Measurements from ENCODE around the gene SPINT1.
"Not testable (repeated sequence)": the region's sequence is repeated elsewhere in the genome, so short reads cannot be mapped to it uniquely, and the experiment has no call there.

Gene SPINT1

GRCh38 chr15:40859206-40859851 is 15.5 kb downstream of the SPINT1 start:
- peak; percentile 67 for DNase-seq (ENCODE audit: low spot score)

GRCh38 chr15:40861147-40861546 is 17.3 kb downstream of the SPINT1 start:
- DNase-seq (ENCODE audit: low spot score): not testable (repeated sequence)

GRCh38 chr15:40863660-40864270 is 19.9 kb downstream of the SPINT1 start:
- no peak for DNase-seq (ENCODE audit: low spot score)

GRCh38 chr15:40867199-40867598 is 23.4 kb downstream of the SPINT1 start:
- DNase-seq (ENCODE audit: low spot score): no peak

- DNase-seq (ENCODE audit: low spot score): no peak
Observed at GRCh38 chr15:40869686-40870085, 25.8 kb downstream of the SPINT1 start.

GRCh38 chr15:40870716-40871115 is 26.9 kb downstream of the SPINT1 start:
- no peak for DNase-seq (ENCODE audit: low spot score)

- DNase-seq (ENCODE audit: low spot score): no peak
Observed at GRCh38 chr15:40871749-40872617, 28.1 kb downstream of the SPINT1 start.

- DNase-seq (ENCODE audit: low spot score): no peak
Observed at GRCh38 chr15:40872791-40873693, 29.2 kb downstream of the SPINT1 start.

- peak; percentile 81 for DNase-seq (ENCODE audit: low spot score)
Observed at GRCh38 chr15:40873694-40874561, 30.1 kb downstream of the SPINT1 start, which contains the start of gene RHOV. TSS of gene RHOV (minus strand) at chr15:40874234. CDS start at chr15:40874139, 95 bp downstream.

- DNase-seq (ENCODE audit: low spot score): no peak
Observed at GRCh38 chr15:40875991-40876730, 32.3 kb downstream of the SPINT1 start.

GRCh38 chr15:40877694-40878093 is 33.8 kb downstream of the SPINT1 start:
- DNase-seq (ENCODE audit: low spot score): no peak

GRCh38 chr15:40878785-40879184 is 34.9 kb downstream of the SPINT1 start:
- no peak for DNase-seq (ENCODE audit: low spot score)

GRCh38 chr15:40879609-40880008 is 35.8 kb downstream of the SPINT1 start:
- DNase-seq (ENCODE audit: low spot score): no peak

- no peak for DNase-seq (ENCODE audit: low spot score)
Observed at GRCh38 chr15:40881351-40881750, 37.5 kb downstream of the SPINT1 start.

GRCh38 chr15:40886586-40886985 is 42.7 kb downstream of the SPINT1 start:
- no peak for DNase-seq (ENCODE audit: low spot score)

GRCh38 chr15:40889112-40889511 is 45.3 kb downstream of the SPINT1 start:
- DNase-seq (ENCODE audit: low spot score): no peak

GRCh38 chr15:40891138-40891537 is 47.3 kb downstream of the SPINT1 start:
- no peak for DNase-seq (ENCODE audit: low spot score)

- DNase-seq (ENCODE audit: low spot score): no peak
Observed at GRCh38 chr15:40891810-40892446, 48.1 kb downstream of the SPINT1 start.

- DNase-seq (ENCODE audit: low spot score): no peak
Observed at GRCh38 chr15:40892447-40893012, 48.7 kb downstream of the SPINT1 start.
